Glutamatergic neuron (in vitro differentiated cells): Measurements from ENCODE around the gene FPGS. TPM values are rescaled to one million over a fixed set of nuclear protein-coding genes. Genes with fewer than 3 reads are reported as not detected.

Source experiments
- DNase-seq: peaks from one replicate; pipeline ENCODE4 v3.0.0; 2022
- H3K27ac Mint-ChIP-seq: one replicate; pipeline ENCODE4 v1.8.0; 2020; ENCODE audit warnings: mild to moderate bottlenecking, mixed read lengths, inconsistent platforms; ENCODE audit not compliant: unreplicated experiment
- H3K27me3 Mint-ChIP-seq: one replicate; pipeline ENCODE4 v1.8.0; 2020; ENCODE audit warnings: mild to moderate bottlenecking, moderate library complexity, mixed read lengths, inconsistent platforms; ENCODE audit not compliant: unreplicated experiment
- H3K36me3 Mint-ChIP-seq: one replicate; pipeline ENCODE4 v1.8.0; 2020; ENCODE audit warnings: mild to moderate bottlenecking, mixed read lengths, inconsistent platforms; ENCODE audit not compliant: unreplicated experiment
- H3K4me1 Mint-ChIP-seq: one replicate; pipeline ENCODE4 v1.8.0; 2020; ENCODE audit warnings: mild to moderate bottlenecking, low read depth, mixed read lengths, inconsistent platforms; ENCODE audit not compliant: unreplicated experiment
- H3K4me3 Mint-ChIP-seq: one replicate; pipeline ENCODE4 v1.8.0; 2020; ENCODE audit warnings: mild to moderate bottlenecking, mixed read lengths, inconsistent platforms; ENCODE audit not compliant: unreplicated experiment
- H3K9me3 Mint-ChIP-seq: one replicate; pipeline ENCODE4 v1.8.0; 2020; ENCODE audit warnings: mild to moderate bottlenecking, moderate library complexity, mixed read lengths, inconsistent platforms; ENCODE audit not compliant: unreplicated experiment
- CTCF ChIP-seq: fragments of 200-600 bp; sonication (generic); IDR thresholded peaks from one replicate; pipeline ENCODE4 v1.5.0; 2021; ENCODE audit not compliant: partially characterized antibody, unreplicated experiment
- total RNA-seq: library from RNA; stranded (reverse); fragmentation: NEBNext Ultra II Directional; extraction: Animal tissue kit (Norgen Biotek cat#: 25700); gene quantifications from one replicate; pipeline ENCODE4 v1.2.1, GENCODE V29; 2021; ENCODE audit not compliant: unreplicated experiment

Gene FPGS
- total RNA-seq, 1 donor from 2014 or later, result 44.2 TPM

- no peak overlapping the region for H3K4me3 Mint-ChIP-seq
- no peaks in the 10 kb centered on the region for H3K36me3 Mint-ChIP-seq
- TF ChIP-seq CTCF, result no peak
- peaks cover 13% of the 10 kb centered on the region for H3K9me3 Mint-ChIP-seq
- peaks cover 7% of the 10 kb centered on the region for H3K4me1 Mint-ChIP-seq
- H3K27ac Mint-ChIP-seq, result no peak overlapping the region
- no peak for DNase-seq
- peaks cover 5% of the 10 kb centered on the region for H3K27me3 Mint-ChIP-seq
Observed at GRCh38 chr9:127789179-127789578, 13.5 kb upstream of the FPGS start.

- H3K27me3 Mint-ChIP-seq, result peaks cover 5% of the 10 kb centered on the region
- no peaks in the 10 kb centered on the region for H3K36me3 Mint-ChIP-seq
- DNase-seq, result no peak
- H3K4me3 Mint-ChIP-seq, result no peak overlapping the region
- H3K27ac Mint-ChIP-seq, result peak overlapping the region; percentile 38
- TF ChIP-seq CTCF, result no peak
- peaks cover 10% of the 10 kb centered on the region for H3K9me3 Mint-ChIP-seq
- peaks cover 5% of the 10 kb centered on the region for H3K4me1 Mint-ChIP-seq
Observed at GRCh38 chr9:127790094-127790855, 12.4 kb upstream of the FPGS start.

GRCh38 chr9:127791085-127791484, 11.6 kb upstream of the FPGS start:
- no peaks in the 10 kb centered on the region for H3K36me3 Mint-ChIP-seq
- peaks cover 5% of the 10 kb centered on the region for H3K4me1 Mint-ChIP-seq
- DNase-seq, result no peak
- H3K4me3 Mint-ChIP-seq, result no peak overlapping the region
- peaks cover 5% of the 10 kb centered on the region for H3K27me3 Mint-ChIP-seq
- H3K27ac Mint-ChIP-seq, result no peak overlapping the region
- peaks cover 10% of the 10 kb centered on the region for H3K9me3 Mint-ChIP-seq
- TF ChIP-seq CTCF, result no peak

GRCh38 chr9:127792417-127793031, 10.2 kb upstream of the FPGS start:
- DNase-seq, result no peak
- no peak for TF ChIP-seq CTCF
- H3K36me3 Mint-ChIP-seq, result no peaks in the 10 kb centered on the region
- H3K4me1 Mint-ChIP-seq, result peaks cover 5% of the 10 kb centered on the region
- H3K27ac Mint-ChIP-seq, result peak overlapping the region; percentile 64
- peaks cover 1% of the 10 kb centered on the region for H3K27me3 Mint-ChIP-seq
- peaks cover 7% of the 10 kb centered on the region for H3K9me3 Mint-ChIP-seq
- no peak overlapping the region for H3K4me3 Mint-ChIP-seq

GRCh38 chr9:127793093-127793708, 9.5 kb upstream of the FPGS start:
- H3K27ac Mint-ChIP-seq, result peak overlapping the region; percentile 73
- DNase-seq, result no peak
- no peak for TF ChIP-seq CTCF
- peaks cover 7% of the 10 kb centered on the region for H3K9me3 Mint-ChIP-seq
- H3K4me3 Mint-ChIP-seq, result no peak overlapping the region
- H3K27me3 Mint-ChIP-seq, result peaks cover 1% of the 10 kb centered on the region
- H3K4me1 Mint-ChIP-seq, result peaks cover 5% of the 10 kb centered on the region
- no peaks in the 10 kb centered on the region for H3K36me3 Mint-ChIP-seq
